ENCODE results near the gene BABAM2. TPM values are rescaled to one million over a fixed set of nuclear protein-coding genes. Genes with fewer than 3 reads are reported as not detected.
"Not testable (repeated sequence)": the region's sequence is repeated elsewhere in the genome, so short reads cannot be mapped to it uniquely, and the experiment has no call there.

Gene BABAM2
- total RNA-seq, 4 donors from 2014 or later: 57.2 to 72.2 (median 67.5) TPM

DNA sequence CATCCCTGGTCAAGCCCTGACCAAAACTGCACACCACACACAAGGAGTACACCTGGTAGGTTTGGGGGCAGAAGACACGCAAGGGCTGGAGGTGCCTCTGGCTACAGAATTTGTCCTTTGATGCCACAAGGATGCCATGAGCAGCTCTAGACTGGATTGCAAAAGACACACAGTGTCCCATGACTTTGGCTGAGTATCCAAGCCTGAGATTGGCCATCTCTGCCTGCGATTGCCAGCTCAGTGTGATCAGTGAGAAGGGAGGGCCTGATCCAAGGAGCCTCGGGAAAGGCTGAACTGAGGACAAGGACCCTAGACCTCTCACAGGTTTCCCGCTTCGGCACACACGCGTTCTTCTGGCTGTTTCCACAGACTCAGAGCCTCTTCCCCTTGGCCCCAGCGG is 442.2 kb downstream of the BABAM2 start:
- in situ Hi-C loops (cut with MboI; ENCODE audit: low sequenced_read_pairs in 4 of 4) (no loop called here), intact Hi-C loops (cut with DNase I; ENCODE audit: low total_unique reads) (loop anchor here (1.0 to 5.0 kb wide), 4 partner anchors 130 to 430 kb away; no protein-coding TSS in a partner anchor)
- Histone ChIP-seq H3K9me3 (no peaks in the 10 kb centered on the region), H3K36me3 (no peaks in the 10 kb centered on the region), H3K27me3 (no peaks in the 10 kb centered on the region), H3K27ac (peak overlapping the region; percentile 94 to 97 (median 96)), H3K4me1 (peaks cover 56 to 61% of the 10 kb centered on the region in 2 donors), H3K4me3 (no peak overlapping the region)
- ATAC-seq (peak; percentile 86 to 89), DNase-seq (peak; percentile 83 to 91)
- TF ChIP-seq, protein P1, sequence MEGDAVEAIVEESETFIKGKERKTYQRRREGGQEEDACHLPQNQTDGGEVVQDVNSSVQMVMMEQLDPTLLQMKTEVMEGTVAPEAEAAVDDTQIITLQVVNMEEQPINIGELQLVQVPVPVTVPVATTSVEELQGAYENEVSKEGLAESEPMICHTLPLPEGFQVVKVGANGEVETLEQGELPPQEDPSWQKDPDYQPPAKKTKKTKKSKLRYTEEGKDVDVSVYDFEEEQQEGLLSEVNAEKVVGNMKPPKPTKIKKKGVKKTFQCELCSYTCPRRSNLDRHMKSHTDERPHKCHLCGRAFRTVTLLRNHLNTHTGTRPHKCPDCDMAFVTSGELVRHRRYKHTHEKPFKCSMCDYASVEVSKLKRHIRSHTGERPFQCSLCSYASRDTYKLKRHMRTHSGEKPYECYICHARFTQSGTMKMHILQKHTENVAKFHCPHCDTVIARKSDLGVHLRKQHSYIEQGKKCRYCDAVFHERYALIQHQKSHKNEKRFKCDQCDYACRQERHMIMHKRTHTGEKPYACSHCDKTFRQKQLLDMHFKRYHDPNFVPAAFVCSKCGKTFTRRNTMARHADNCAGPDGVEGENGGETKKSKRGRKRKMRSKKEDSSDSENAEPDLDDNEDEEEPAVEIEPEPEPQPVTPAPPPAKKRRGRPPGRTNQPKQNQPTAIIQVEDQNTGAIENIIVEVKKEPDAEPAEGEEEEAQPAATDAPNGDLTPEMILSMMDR (IDR thresholded peaks at IDR 0.05 in 4 of 5, conservative IDR thresholded peaks at IDR 0.05 in 1 of 5): no peak
- TF ChIP-seq POLR2A (IDR thresholded peaks at IDR 0.05): peak; percentile 49 to 62

DNA sequence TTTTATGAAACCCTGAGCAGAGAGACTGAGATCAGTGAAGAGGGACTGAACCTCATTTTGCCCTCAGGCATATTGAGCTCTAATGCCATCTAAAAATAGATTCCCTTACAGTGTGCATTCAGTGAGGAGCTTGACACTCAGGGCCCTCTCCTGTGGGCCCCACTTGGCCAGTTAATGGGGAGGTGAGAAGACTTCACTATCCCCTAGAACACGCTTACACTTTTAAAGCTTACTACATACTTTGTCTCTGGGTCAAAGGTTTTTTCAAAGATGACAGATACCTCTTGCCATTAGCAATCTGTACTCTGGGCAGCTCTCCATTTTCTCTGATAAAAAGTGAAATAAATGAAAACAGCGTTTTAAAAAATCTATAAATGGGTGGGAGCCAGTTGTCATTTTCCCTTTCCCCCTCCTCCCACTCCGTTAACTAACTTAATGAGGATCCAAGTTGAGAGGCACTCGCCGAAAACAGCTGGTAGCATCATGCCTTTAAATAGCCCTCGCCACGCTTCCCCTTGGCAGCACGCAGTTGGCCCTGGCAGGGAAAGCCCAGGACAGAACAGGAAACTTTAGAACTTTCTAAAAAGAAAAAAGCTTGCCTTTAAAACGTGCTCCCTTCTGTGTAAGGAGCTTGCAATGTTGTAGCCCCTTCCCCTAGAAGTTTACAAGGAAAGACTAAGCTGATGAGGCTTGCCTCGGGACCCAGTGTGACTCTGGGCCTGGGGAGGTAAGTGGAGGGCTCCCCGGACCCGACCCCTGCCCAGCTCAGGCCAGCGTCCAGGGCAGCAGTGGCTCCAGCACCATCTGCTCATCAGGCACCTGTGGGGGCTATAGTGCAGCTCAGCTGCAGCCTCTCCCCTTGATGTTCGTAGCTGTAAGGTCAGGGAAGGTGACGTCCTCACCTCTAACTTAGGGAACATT is 443.3 kb downstream of the BABAM2 start:
- no peaks in the 10 kb centered on the region for H3K36me3 ChIP-seq
- peak; percentile 79 to 82 for ATAC-seq
- no peaks in the 10 kb centered on the region for H3K9me3 ChIP-seq
- in situ Hi-C loops (cut with MboI; ENCODE audit: low sequenced_read_pairs in 4 of 4): no loop called here
- peak overlapping the region in 1 of 4 donors; percentile 2 for H3K4me3 ChIP-seq
- intact Hi-C loops (cut with DNase I; ENCODE audit: low total_unique reads): loop anchor here (2.0 to 5.0 kb wide), 4 partner anchors 59 to 432 kb away; partner anchors contain the start of gene FOSL2
- peak overlapping the region; percentile 94 to 97 (median 96) for H3K27ac ChIP-seq
- peak; percentile 81 to 90 for DNase-seq
- H3K4me1 ChIP-seq: peaks cover 65% of the 10 kb centered on the region in 2 donors
- no peaks in the 10 kb centered on the region for H3K27me3 ChIP-seq
- peak; percentile 35 to 63 for TF ChIP-seq POLR2A (IDR thresholded peaks at IDR 0.05)
- TF ChIP-seq, protein P1 (IDR thresholded peaks at IDR 0.05 in 4 of 5, conservative IDR thresholded peaks at IDR 0.05 in 1 of 5): no peak

DNA sequence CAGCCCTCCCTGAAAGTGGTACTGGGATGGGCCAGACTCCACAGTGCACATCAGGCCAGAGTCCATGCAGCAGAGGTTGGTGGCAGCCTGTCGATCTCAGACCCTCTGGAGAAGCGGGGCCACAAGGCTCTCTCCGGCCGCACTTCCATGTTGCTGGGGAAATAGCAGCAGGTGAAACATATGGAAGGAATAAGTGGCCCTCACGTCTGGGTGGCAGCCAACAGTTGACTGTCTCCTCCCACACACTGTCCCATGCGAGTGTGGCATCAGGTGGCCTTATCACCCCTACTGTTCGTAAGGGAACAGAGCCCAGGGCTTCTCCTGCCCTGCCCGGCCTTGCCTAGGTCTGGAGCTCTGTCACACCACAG is 444.0 kb downstream of the BABAM2 start:
- in situ Hi-C loops (cut with MboI; ENCODE audit: low sequenced_read_pairs in 4 of 4): no loop called here
- Histone ChIP-seq H3K4me3 (no peak overlapping the region), H3K27ac (peak overlapping the region; percentile 94 to 97 (median 96)), H3K27me3 (no peaks in the 10 kb centered on the region), H3K9me3 (no peaks in the 10 kb centered on the region), H3K4me1 (peaks cover 69 to 70% of the 10 kb centered on the region in 2 donors), H3K36me3 (no peaks in the 10 kb centered on the region)
- intact Hi-C loops (cut with DNase I; ENCODE audit: low total_unique reads): loop anchor here (2.0 to 5.0 kb wide), 3 partner anchors 58 to 432 kb away; partner anchors contain the start of gene FOSL2
- no peak for TF ChIP-seq POLR2A (IDR thresholded peaks at IDR 0.05)
- ATAC-seq (peak; percentile 10 to 35), DNase-seq (peak; percentile 30 to 64)

DNA sequence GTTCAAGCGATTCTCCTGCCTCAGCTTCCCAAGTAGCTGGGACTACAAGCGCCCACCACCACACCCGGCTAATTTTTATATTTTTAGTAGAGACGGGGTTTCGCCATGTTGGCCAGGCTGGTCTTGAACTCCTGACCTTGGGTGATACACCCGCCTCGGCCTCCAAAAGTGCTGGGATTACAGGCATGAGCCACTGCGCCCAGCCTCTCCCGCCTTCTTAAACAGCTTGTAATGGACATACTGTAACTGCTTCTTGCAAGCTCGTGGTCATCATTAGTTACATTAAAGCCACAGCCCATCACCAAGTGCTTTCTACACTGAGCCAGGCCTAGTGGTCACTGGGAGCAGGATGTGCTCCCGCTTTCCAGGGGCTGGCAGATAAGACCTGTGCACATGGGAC is 444.7 kb downstream of the BABAM2 start:
- H3K27ac ChIP-seq: peak overlapping the region; percentile 94 to 97 (median 96)
- DNase-seq; in situ Hi-C loops (cut with MboI; ENCODE audit: low sequenced_read_pairs in 4 of 4); H3K36me3 ChIP-seq; H3K4me3 ChIP-seq; ATAC-seq; H3K9me3 ChIP-seq; H3K27me3 ChIP-seq: not testable (repeated sequence)
- peaks cover 69 to 70% of the 10 kb centered on the region in 2 donors for H3K4me1 ChIP-seq
- intact Hi-C loops (cut with DNase I; ENCODE audit: low total_unique reads): loop anchor here (2.0 kb wide), 1 partner anchor 58 kb away; the partner anchor contains the start of gene FOSL2

DNA sequence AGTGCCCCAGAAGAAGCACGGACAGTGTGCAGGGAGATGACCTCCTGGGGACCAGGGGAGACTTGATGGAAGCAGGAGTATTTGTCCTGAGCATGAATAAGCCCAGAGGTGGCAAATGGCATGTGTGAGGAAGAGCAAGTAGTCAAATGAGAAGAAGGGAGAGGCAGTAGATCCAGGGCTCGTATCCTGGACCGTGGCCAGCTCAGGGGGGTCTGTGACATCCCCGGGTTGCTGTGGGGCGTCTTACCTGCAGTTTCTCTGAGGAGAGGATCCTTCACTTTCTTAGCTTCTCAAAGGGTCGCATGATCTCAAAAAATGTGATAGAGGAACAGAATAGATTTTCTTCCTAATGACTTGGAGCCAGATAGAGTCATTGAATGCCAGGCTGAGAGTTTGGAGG is 445.1 kb downstream of the BABAM2 start:
- H3K27ac ChIP-seq: peak overlapping the region; percentile 6 to 97 (median 96)
- intact Hi-C loops (cut with DNase I; ENCODE audit: low total_unique reads): loop anchor here (2.0 kb wide), 1 partner anchor 57 kb away; the partner anchor contains the start of gene FOSL2

More for the DNA sequence above, 445.1 kb downstream of the BABAM2 start:
- TF ChIP-seq, protein P1 (IDR thresholded peaks at IDR 0.05 in 4 of 5, conservative IDR thresholded peaks at IDR 0.05 in 1 of 5): no peak
- TF ChIP-seq POLR2A (IDR thresholded peaks at IDR 0.05): no peak
- Histone ChIP-seq H3K27me3 (no peaks in the 10 kb centered on the region), H3K4me3 (no peak overlapping the region), H3K4me1 (peaks cover 70% of the 10 kb centered on the region in 2 donors), H3K9me3 (no peaks in the 10 kb centered on the region), H3K36me3 (no peaks in the 10 kb centered on the region)
- DNase-seq: no peak
- in situ Hi-C loops (cut with MboI; ENCODE audit: low sequenced_read_pairs in 4 of 4): no loop called here
- no peak for ATAC-seq

Data from gastrocnemius medialis (tissue), 4 donors.